CD4-positive, alpha-beta T cell treated with Interleukin-2 at 100 ng/mL for 4 hours (primary cell): Measurements from ENCODE around the gene EXTL2.
"Not testable (repeated sequence)": the region's sequence is repeated elsewhere in the genome, so short reads cannot be mapped to it uniquely, and the experiment has no call there.

ENCODE experiments used
- DNase-seq: peaks from one replicate; pipeline ENCODE4 v3.0.0-alpha.2; 2020; ENCODE audit warnings: low spot score

The EXTL2 gene

DNA sequence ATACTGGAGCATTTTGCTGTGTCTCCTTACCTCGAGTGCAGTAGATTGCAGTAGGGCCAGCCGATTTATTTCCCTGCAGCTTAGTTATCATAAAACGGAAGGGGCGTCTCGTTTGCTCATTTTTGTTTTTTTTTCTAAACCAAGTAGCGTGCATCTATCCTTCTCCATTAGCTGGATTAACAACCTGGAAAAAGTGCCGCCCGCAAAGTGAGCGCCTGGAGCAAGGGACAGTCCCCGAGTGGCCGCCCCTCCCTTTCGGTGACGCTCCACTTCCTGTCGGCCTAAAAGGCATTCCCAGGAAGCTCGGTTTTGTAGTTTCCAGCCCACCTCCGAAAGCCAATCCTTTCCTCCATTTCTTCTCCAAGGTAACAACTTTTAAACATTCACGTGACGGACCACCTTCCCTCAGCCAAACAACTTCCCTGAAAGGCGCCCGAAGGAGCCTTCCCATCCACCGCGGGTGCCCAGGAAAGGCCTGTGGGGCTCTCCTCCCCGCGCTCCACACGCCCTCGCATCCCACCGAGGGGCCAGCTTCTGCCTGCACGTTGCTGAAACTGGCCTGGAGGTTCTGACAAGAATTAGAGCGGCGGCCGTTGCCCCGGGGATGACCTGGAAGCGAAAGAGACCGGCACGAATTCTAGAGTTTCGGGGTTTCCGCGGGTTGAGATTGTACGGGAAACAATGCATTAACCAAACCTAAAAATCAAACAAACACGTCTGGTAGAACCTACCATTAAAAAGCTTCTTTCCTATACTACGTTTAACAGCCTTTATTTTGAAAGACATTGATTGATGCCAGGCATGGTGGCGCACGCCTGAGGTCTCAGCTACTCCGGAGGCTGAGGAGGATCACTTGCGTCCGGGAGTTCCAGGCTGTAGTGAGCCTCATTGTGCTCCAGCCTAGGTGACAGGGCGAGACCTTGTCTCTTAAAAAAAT is at the start of gene EXTL2:
Gene EXTL2, minus strand, starts transcription at position 240 of the 937 bp plus-strand sequence. CDS start 6,085 bp downstream, outside the sequence.
- peak; percentile 41 for DNase-seq

- no peak for DNase-seq
Measured at GRCh38 chr1:100943533-100943932, 48.9 kb upstream of the EXTL2 start.

GRCh38 chr1:100942304-100943046 is 47.8 kb upstream of the EXTL2 start:
- no peak for DNase-seq

- DNase-seq = no peak
Measured at GRCh38 chr1:100941580-100942216, 47.1 kb upstream of the EXTL2 start.

GRCh38 chr1:100941098-100941527 is 46.5 kb upstream of the EXTL2 start:
- DNase-seq = no peak

GRCh38 chr1:100936194-100936967 is 41.7 kb upstream of the EXTL2 start:
- no peak for DNase-seq

- not testable (repeated sequence) for DNase-seq
Measured at GRCh38 chr1:100933555-100933954, 38.9 kb upstream of the EXTL2 start.

DNA sequence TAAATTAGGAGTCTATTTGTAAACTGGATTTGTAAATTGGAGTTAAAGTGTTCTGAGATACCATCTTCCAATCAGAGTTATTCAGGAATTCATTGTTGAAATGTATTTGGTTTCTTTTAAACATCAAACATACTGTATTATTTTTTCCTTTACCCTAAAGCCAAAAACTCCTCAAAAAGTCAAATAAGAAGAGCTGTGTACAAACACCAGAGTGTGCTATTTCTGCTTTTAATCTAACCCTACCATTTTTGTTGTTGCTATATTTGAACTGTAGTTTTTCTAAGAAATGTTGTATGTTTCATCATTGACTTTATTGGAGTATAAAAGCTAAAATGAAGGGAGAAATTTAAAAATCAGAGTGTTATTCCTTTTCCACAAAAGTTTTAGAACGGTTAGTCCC is 37.1 kb upstream of the EXTL2 start:
- DNase-seq = no peak

- peak; percentile 60 for DNase-seq
Measured at GRCh38 chr1:100930494-100930893, 35.9 kb upstream of the EXTL2 start.

GRCh38 chr1:100928128-100928527 is 33.5 kb upstream of the EXTL2 start:
- peak; percentile 44 for DNase-seq

DNA sequence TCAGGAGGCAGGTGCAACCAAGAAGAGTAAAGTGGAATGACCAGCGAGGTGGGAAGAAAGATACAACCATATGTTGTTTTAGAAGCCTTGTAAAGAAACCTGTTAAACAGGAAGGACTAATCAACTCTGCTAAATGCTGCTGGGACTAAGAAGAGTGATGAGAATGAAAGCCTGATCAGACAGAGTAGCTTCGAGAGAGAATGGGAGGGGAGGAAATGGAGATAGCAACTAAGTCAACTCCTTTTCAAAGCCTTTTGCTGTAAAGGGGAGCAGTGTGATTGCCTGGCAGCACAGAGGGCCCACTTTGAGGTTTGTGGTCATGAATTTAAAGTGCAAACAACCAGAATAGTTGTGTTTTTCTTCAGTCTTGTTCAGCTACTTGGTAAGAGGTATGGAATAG is 32.6 kb upstream of the EXTL2 start:
- peak; percentile 83 for DNase-seq

GRCh38 chr1:100926240-100926639 is 31.6 kb upstream of the EXTL2 start:
- DNase-seq = no peak

- no peak for DNase-seq
Measured at GRCh38 chr1:100924991-100925390, 30.3 kb upstream of the EXTL2 start.

- DNase-seq = no peak
Measured at GRCh38 chr1:100924212-100924611, 29.6 kb upstream of the EXTL2 start.

GRCh38 chr1:100921110-100921706 is 26.6 kb upstream of the EXTL2 start:
- peak; percentile 73 for DNase-seq

DNA sequence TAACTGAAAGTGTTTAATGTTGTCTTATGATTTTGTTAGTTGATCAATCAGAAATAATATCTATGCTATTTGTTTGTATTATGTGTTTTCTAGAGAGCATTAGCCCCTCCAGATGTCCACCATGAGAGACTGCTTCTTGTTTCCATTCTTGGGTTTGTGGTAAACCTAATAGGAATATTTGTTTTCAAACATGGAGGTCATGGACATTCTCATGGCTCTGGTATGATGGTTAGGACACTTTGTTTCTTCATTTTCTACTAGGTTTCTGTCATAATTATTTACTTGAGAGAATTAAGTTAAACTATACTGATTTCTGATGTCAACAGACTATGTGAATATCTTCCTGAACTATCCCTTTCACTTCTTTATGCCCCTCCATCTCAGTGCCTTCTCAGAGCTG is 17.4 kb upstream of the EXTL2 start:
- DNase-seq = no peak

DNA sequence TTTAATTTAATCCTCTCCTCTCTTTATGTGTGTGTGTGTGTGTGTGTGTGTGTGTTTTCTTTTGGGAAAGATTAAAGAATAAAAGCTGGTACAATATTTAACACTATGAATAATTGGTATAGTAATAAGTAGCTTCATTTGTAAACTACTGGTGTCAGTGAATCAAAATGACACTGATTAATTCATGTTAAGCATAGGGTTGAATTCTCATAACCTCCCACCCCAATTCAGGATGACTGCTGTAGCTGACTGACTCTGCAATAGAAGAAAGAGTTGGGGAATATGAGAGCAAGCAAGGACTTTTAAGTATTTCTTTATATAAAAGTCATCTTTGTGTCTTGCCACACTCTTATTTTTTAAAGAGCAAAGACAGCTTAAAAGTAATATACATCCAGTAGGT is 14.4 kb upstream of the EXTL2 start:
- DNase-seq = no peak

DNA sequence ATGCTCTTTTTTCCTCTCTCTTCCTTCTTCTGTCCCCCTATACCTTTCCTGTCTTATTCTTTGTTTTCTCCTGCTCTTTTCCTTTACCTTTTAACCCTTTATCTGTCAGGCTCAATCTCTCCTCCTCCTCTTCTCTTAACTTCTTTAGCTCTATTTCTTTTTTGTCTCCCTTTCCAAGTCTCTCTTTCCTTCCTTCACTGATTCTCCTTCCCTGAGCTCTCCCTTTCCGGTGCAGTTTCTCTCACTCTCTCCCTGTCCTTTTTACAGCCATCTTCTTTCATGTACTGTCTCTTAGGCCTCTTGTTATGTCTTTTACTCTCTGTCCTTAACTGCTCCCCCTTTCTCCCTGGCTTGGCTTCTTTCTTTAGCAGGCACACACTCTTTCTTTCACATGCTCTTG is 13.2 kb upstream of the EXTL2 start:
- DNase-seq = no peak

DNA sequence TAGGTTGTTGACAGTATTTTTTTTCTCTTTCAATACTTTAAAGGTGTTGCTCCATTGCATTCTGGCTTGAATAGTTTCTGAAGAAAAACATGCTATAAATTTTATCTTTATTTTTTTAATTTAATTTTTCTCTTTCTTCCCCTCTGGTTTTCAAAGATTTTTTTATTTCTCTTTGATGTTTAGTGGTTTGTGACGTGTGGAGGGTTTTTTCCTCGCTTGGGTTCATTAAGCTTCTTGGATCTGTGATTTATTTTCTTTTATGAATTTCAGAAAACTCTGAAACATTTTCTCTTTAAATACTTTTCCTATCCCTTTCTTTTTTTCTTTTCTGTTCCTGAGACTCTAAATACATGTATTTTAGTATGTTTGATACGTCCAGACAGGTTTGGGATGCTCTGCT is 10.5 kb upstream of the EXTL2 start:
- no peak for DNase-seq

DNA sequence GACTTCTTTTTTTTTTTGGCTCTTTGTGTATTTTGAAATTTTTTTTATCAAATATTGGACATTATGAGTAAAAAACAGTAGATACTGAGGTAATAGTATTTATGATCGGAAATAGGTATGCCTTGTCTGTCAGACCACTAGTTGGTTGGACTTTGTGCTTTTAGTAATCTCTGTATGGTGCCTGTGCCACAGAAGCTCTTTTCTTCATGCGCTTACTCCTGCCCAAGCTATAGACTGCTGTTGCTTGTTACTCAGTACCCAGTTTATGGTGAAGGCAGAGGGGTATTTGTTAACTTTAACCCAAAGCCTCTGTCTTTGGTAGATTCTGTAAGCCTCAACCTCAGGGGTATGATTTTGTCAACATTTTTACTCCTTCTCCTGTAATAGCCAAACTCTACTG is 9.9 kb upstream of the EXTL2 start:
- no peak for DNase-seq

- DNase-seq = no peak
Measured at GRCh38 chr1:100903777-100904176, 9.1 kb upstream of the EXTL2 start.
